Measurements from ENCODE around the gene FAM149B1.

The FAM149B1 gene

GRCh38 chr10:73281097-73281496 is 113.2 kb downstream of the FAM149B1 start:
- Histone ChIP-seq H3K79me1 (replicated peaks; ENCODE audit: low read length, poor library complexity, severe bottlenecking) (no peaks in the 10 kb centered on the region), H3K23ac (ENCODE audit: low read length in 2 of 2) (no peak overlapping the region), H2BK12ac (ENCODE audit: low read length in 2 of 2) (no peak overlapping the region), H3K36me3 (ENCODE audit: control insufficient read depth in 1 of 2, insufficient read depth in 2 of 2, low read depth in 1 of 2, low read length in 2 of 2) (no peaks in the 10 kb centered on the region), H3K27ac (ENCODE audit: low read length, poor library complexity, severe bottlenecking) (no peak overlapping the region), H3K18ac (ENCODE audit: low read depth in 1 of 2, low read length in 2 of 2) (no peak overlapping the region), H4K8ac (ENCODE audit: low read length) (no peak overlapping the region), H2BK15ac (ENCODE audit: low read depth, poor library complexity, severe bottlenecking) (no peak overlapping the region), H3K9ac (ENCODE audit: low read length) (no peak overlapping the region), H3K27me3 (ENCODE audit: control insufficient read depth in 1 of 2, insufficient read depth in 1 of 2, low read length in 2 of 2) (no peaks in the 10 kb centered on the region), H2BK120ac (ENCODE audit: low read depth, low read length) (no peak overlapping the region), H2AK5ac (ENCODE audit: low read length, severe bottlenecking) (no peak overlapping the region), H3K14ac (ENCODE audit: low read length in 2 of 2) (no peak overlapping the region), H3K4me1 (ENCODE audit: control insufficient read depth, insufficient read depth, low read depth, low read length) (peaks cover 3% of the 10 kb centered on the region), H3K4me3 (ENCODE audit: insufficient read depth in 1 of 2, low read depth in 1 of 2, low read length in 2 of 2) (no peak overlapping the region), H3K4ac (ENCODE audit: low read depth in 1 of 2, low read length in 2 of 2) (no peak overlapping the region), H2BK5ac (ENCODE audit: low read depth, low read length, poor library complexity, severe bottlenecking) (no peak overlapping the region), H3K4me2 (ENCODE audit: low read length, poor library complexity, severe bottlenecking) (no peak overlapping the region), H2AFZ (ENCODE audit: low read depth, low read length) (no peak overlapping the region), H3K9me3 (ENCODE audit: control insufficient read depth, low read length) (peaks cover 3% of the 10 kb centered on the region), H4K91ac (ENCODE audit: low read length) (no peak overlapping the region)
- no peak for DNase-seq
- WGBS: 80% methylated on average over 1 of the region's 3 CpGs

GRCh38 chr10:73287441-73287840 is 119.5 kb downstream of the FAM149B1 start:
- Histone ChIP-seq H3K4me3 (ENCODE audit: insufficient read depth in 1 of 2, low read depth in 1 of 2, low read length in 2 of 2) (no peak overlapping the region), H3K27ac (ENCODE audit: low read length, poor library complexity, severe bottlenecking) (no peak overlapping the region)
- no CpG with 5 or more reads among the region's 1 CpG for WGBS

GRCh38 chr10:73289958-73290357 is 122.0 kb downstream of the FAM149B1 start:
- no peak overlapping the region for H2BK120ac ChIP-seq (ENCODE audit: low read depth, low read length)
- H3K4ac ChIP-seq (ENCODE audit: low read depth in 1 of 2, low read length in 2 of 2): no peak overlapping the region
- no peak overlapping the region for H3K4me2 ChIP-seq (ENCODE audit: low read length, poor library complexity, severe bottlenecking)
- no peaks in the 10 kb centered on the region for H3K79me1 ChIP-seq (replicated peaks; ENCODE audit: low read length, poor library complexity, severe bottlenecking)
- H3K36me3 ChIP-seq (ENCODE audit: control insufficient read depth in 1 of 2, insufficient read depth in 2 of 2, low read depth in 1 of 2, low read length in 2 of 2): no peaks in the 10 kb centered on the region
- H3K27ac ChIP-seq (ENCODE audit: low read length, poor library complexity, severe bottlenecking): no peak overlapping the region
- H2BK5ac ChIP-seq (ENCODE audit: low read depth, low read length, poor library complexity, severe bottlenecking): no peak overlapping the region
- no peak overlapping the region for H3K23ac ChIP-seq (ENCODE audit: low read length in 2 of 2)
- no peak overlapping the region for H4K8ac ChIP-seq (ENCODE audit: low read length)
- H3K4me1 ChIP-seq (ENCODE audit: control insufficient read depth, insufficient read depth, low read depth, low read length): no peaks in the 10 kb centered on the region
- H3K9ac ChIP-seq (ENCODE audit: low read length): no peak overlapping the region
- no peak overlapping the region for H3K4me3 ChIP-seq (ENCODE audit: insufficient read depth in 1 of 2, low read depth in 1 of 2, low read length in 2 of 2)
- H2BK15ac ChIP-seq (ENCODE audit: low read depth, poor library complexity, severe bottlenecking): no peak overlapping the region
- no peak overlapping the region for H4K91ac ChIP-seq (ENCODE audit: low read length)
- WGBS: no CpG with 5 or more reads among the region's 1 CpG
- H2AFZ ChIP-seq (ENCODE audit: low read depth, low read length): no peak overlapping the region
- no peak overlapping the region for H3K14ac ChIP-seq (ENCODE audit: low read length in 2 of 2)
- no peaks in the 10 kb centered on the region for H3K27me3 ChIP-seq (ENCODE audit: control insufficient read depth in 1 of 2, insufficient read depth in 1 of 2, low read length in 2 of 2)
- no peaks in the 10 kb centered on the region for H3K9me3 ChIP-seq (ENCODE audit: control insufficient read depth, low read length)
- no peak for DNase-seq
- no peak overlapping the region for H2BK12ac ChIP-seq (ENCODE audit: low read length in 2 of 2)
- H2AK5ac ChIP-seq (ENCODE audit: low read length, severe bottlenecking): no peak overlapping the region
- no peak overlapping the region for H3K18ac ChIP-seq (ENCODE audit: low read depth in 1 of 2, low read length in 2 of 2)

More at GRCh38 chr10:73287441-73287840, 119.5 kb downstream of the FAM149B1 start:
- H3K14ac ChIP-seq (ENCODE audit: low read length in 2 of 2): no peak overlapping the region
- no peak overlapping the region for H3K9ac ChIP-seq (ENCODE audit: low read length)
- no peak overlapping the region for H2BK12ac ChIP-seq (ENCODE audit: low read length in 2 of 2)
- no peaks in the 10 kb centered on the region for H3K27me3 ChIP-seq (ENCODE audit: control insufficient read depth in 1 of 2, insufficient read depth in 1 of 2, low read length in 2 of 2)
- no peak overlapping the region for H3K18ac ChIP-seq (ENCODE audit: low read depth in 1 of 2, low read length in 2 of 2)
- DNase-seq: no peak
- H3K9me3 ChIP-seq (ENCODE audit: control insufficient read depth, low read length): no peaks in the 10 kb centered on the region
- no peak overlapping the region for H2BK15ac ChIP-seq (ENCODE audit: low read depth, poor library complexity, severe bottlenecking)
- H2AK5ac ChIP-seq (ENCODE audit: low read length, severe bottlenecking): no peak overlapping the region
- H2BK5ac ChIP-seq (ENCODE audit: low read depth, low read length, poor library complexity, severe bottlenecking): no peak overlapping the region
- H3K23ac ChIP-seq (ENCODE audit: low read length in 2 of 2): no peak overlapping the region
- no peaks in the 10 kb centered on the region for H3K36me3 ChIP-seq (ENCODE audit: control insufficient read depth in 1 of 2, insufficient read depth in 2 of 2, low read depth in 1 of 2, low read length in 2 of 2)
- H3K79me1 ChIP-seq (replicated peaks; ENCODE audit: low read length, poor library complexity, severe bottlenecking): no peaks in the 10 kb centered on the region
- H2AFZ ChIP-seq (ENCODE audit: low read depth, low read length): no peak overlapping the region
- H3K4me2 ChIP-seq (ENCODE audit: low read length, poor library complexity, severe bottlenecking): no peak overlapping the region
- H4K8ac ChIP-seq (ENCODE audit: low read length): no peak overlapping the region
- H4K91ac ChIP-seq (ENCODE audit: low read length): no peak overlapping the region
- no peak overlapping the region for H3K4ac ChIP-seq (ENCODE audit: low read depth in 1 of 2, low read length in 2 of 2)
- H2BK120ac ChIP-seq (ENCODE audit: low read depth, low read length): no peak overlapping the region
- no peaks in the 10 kb centered on the region for H3K4me1 ChIP-seq (ENCODE audit: control insufficient read depth, insufficient read depth, low read depth, low read length)

GRCh38 chr10:73293461-73293860 is 125.5 kb downstream of the FAM149B1 start:
- H3K4me1 ChIP-seq (ENCODE audit: control insufficient read depth, insufficient read depth, low read depth, low read length): no peaks in the 10 kb centered on the region
- H2AFZ ChIP-seq (ENCODE audit: low read depth, low read length): no peak overlapping the region
- DNase-seq: no peak
- no peak overlapping the region for H2BK12ac ChIP-seq (ENCODE audit: low read length in 2 of 2)
- H3K9ac ChIP-seq (ENCODE audit: low read length): no peak overlapping the region
- H3K4ac ChIP-seq (ENCODE audit: low read depth in 1 of 2, low read length in 2 of 2): no peak overlapping the region
- no peak overlapping the region for H2BK15ac ChIP-seq (ENCODE audit: low read depth, poor library complexity, severe bottlenecking)
- H3K23ac ChIP-seq (ENCODE audit: low read length in 2 of 2): no peak overlapping the region
- peaks cover 0 to 4% of the 10 kb centered on the region in 2 experiments for H3K36me3 ChIP-seq (ENCODE audit: control insufficient read depth in 1 of 2, insufficient read depth in 2 of 2, low read depth in 1 of 2, low read length in 2 of 2)
- H3K18ac ChIP-seq (ENCODE audit: low read depth in 1 of 2, low read length in 2 of 2): no peak overlapping the region
- no peaks in the 10 kb centered on the region for H3K27me3 ChIP-seq (ENCODE audit: control insufficient read depth in 1 of 2, insufficient read depth in 1 of 2, low read length in 2 of 2)
- no peak overlapping the region for H2BK120ac ChIP-seq (ENCODE audit: low read depth, low read length)
- 76% methylated on average over 3 of the region's 3 CpGs for WGBS
- H2AK5ac ChIP-seq (ENCODE audit: low read length, severe bottlenecking): no peak overlapping the region
- no peak overlapping the region for H2BK5ac ChIP-seq (ENCODE audit: low read depth, low read length, poor library complexity, severe bottlenecking)
- no peak overlapping the region for H3K4me3 ChIP-seq (ENCODE audit: insufficient read depth in 1 of 2, low read depth in 1 of 2, low read length in 2 of 2)
- H4K8ac ChIP-seq (ENCODE audit: low read length): no peak overlapping the region
- H3K14ac ChIP-seq (ENCODE audit: low read length in 2 of 2): no peak overlapping the region
- no peak overlapping the region for H3K27ac ChIP-seq (ENCODE audit: low read length, poor library complexity, severe bottlenecking)
- H3K4me2 ChIP-seq (ENCODE audit: low read length, poor library complexity, severe bottlenecking): no peak overlapping the region
- H3K79me1 ChIP-seq (replicated peaks; ENCODE audit: low read length, poor library complexity, severe bottlenecking): no peaks in the 10 kb centered on the region
- no peaks in the 10 kb centered on the region for H3K9me3 ChIP-seq (ENCODE audit: control insufficient read depth, low read length)
- no peak overlapping the region for H4K91ac ChIP-seq (ENCODE audit: low read length)

Measured in mesenchymal stem cell (in vitro differentiated cells and primary cell).